ENCODE data around the gene RBM23.

The RBM23 gene

DNA sequence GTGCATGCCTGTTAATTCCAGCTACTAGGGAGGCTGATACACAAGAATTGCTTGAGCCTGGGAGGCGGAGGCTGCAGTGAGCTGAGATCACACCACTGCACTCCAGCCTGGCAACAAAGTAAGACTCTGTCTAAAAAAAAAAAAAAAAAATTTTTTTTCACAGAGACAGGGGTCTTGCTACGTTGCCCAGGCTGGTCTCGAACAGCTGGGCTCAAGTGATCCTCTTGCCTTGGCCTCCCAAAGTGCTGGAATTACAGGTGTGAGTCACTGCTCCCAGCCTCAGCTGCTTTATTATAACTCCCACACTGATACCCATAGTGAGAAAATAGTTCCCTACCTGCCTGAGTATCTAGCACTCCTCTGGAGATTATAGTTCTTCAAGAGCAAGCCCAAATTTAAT is 26.7 kb upstream of the RBM23 start:
- Histone ChIP-seq H3K27ac (replicated peaks; ENCODE audit: low read length) (no peak overlapping the region), H2BK5ac (ENCODE audit: low read length) (no peak overlapping the region), H2AFZ (ENCODE audit: low read length) (no peak overlapping the region), H3K4me2 (ENCODE audit: insufficient read depth, low read length, poor library complexity, severe bottlenecking) (no peak overlapping the region), H4K8ac (ENCODE audit: low read depth, low read length) (no peak overlapping the region), H3K14ac (ENCODE audit: low read length) (no peak overlapping the region), H2AK5ac (ENCODE audit: low read depth, low read length) (no peak overlapping the region), H3K27me3 (ENCODE audit: control insufficient read depth in 3 of 3, insufficient read depth in 3 of 3, low read depth in 1 of 3, low read length in 3 of 3) (no peaks in the 10 kb centered on the region), H2BK12ac (ENCODE audit: low read length) (no peak overlapping the region), H3K4me1 (ENCODE audit: control insufficient read depth in 2 of 2, insufficient read depth in 1 of 2, low read depth in 1 of 2, low read length in 2 of 2) (no peaks in the 10 kb centered on the region), H2BK120ac (ENCODE audit: low read depth, low read length) (no peak overlapping the region), H3K79me1 (ENCODE audit: low read depth, low read length) (no peaks in the 10 kb centered on the region), H3K9me3 (replicated peaks in 1 of 2; ENCODE audit: control insufficient read depth in 2 of 2, insufficient read depth in 1 of 2, low read depth in 1 of 2, low read length in 2 of 2) (no peaks in the 10 kb centered on the region), H3K9ac (ENCODE audit: low read depth, low read length, poor library complexity) (no peak overlapping the region), H3K36me3 (replicated peaks in 1 of 2; ENCODE audit: control insufficient read depth in 2 of 2, insufficient read depth in 2 of 2, low read length in 2 of 2) (peaks cover 22 to 79% of the 10 kb centered on the region in 2 donors), H4K91ac (ENCODE audit: low read depth, low read length, poor library complexity) (no peak overlapping the region), H2BK15ac (ENCODE audit: low read length) (no peak overlapping the region), H3K23ac (ENCODE audit: low read depth, low read length, poor library complexity) (no peak overlapping the region), H3K4ac (ENCODE audit: low read length) (no peak overlapping the region), H3K4me3 (ENCODE audit: low read length in 2 of 2) (no peak overlapping the region), H3K18ac (ENCODE audit: low read length) (no peak overlapping the region)
- DNase-seq (ENCODE audit: low spot score) = no peak
- no CpG with 5 or more reads among the region's 3 CpGs for WGBS, 2 donors (ENCODE audit: extremely low coverage in 2 of 2, insufficient read length in 2 of 2, insufficient replicate concordance in 1 of 2)

DNA sequence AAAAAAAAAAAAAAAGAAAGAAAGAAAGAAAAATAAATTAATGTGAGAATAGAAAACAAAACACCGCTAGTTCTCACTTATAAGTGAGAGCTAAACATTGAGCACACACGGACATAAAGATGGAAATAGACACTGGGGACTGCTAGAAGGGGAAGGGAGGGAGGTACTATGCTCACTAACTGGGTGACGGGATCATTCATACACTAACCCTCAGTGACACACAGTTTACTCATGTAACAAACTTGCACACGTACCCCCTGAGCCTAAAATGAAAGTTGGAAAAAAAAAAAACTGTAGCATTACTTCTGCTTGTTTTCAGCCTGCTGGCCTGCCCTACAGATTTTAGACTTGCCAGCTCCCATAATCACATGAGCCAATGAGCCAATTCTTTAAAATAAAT is 20.7 kb upstream of the RBM23 start:
- Histone ChIP-seq H4K91ac (ENCODE audit: low read depth, low read length, poor library complexity) (no peak overlapping the region), H3K27me3 (ENCODE audit: control insufficient read depth in 3 of 3, insufficient read depth in 3 of 3, low read depth in 1 of 3, low read length in 3 of 3) (no peaks in the 10 kb centered on the region), H3K23ac (ENCODE audit: low read depth, low read length, poor library complexity) (no peak overlapping the region), H2AFZ (ENCODE audit: low read length) (no peak overlapping the region), H2BK15ac (ENCODE audit: low read length) (no peak overlapping the region), H3K4ac (ENCODE audit: low read length) (no peak overlapping the region), H3K79me1 (ENCODE audit: low read depth, low read length) (no peaks in the 10 kb centered on the region), H3K4me2 (ENCODE audit: insufficient read depth, low read length, poor library complexity, severe bottlenecking) (no peak overlapping the region), H2BK120ac (ENCODE audit: low read depth, low read length) (no peak overlapping the region), H3K18ac (ENCODE audit: low read length) (no peak overlapping the region), H2AK5ac (ENCODE audit: low read depth, low read length) (no peak overlapping the region), H3K36me3 (replicated peaks in 1 of 2; ENCODE audit: control insufficient read depth in 2 of 2, insufficient read depth in 2 of 2, low read length in 2 of 2) (peaks cover 3 to 57% of the 10 kb centered on the region in 2 donors), H3K9me3 (replicated peaks in 1 of 2; ENCODE audit: control insufficient read depth in 2 of 2, insufficient read depth in 1 of 2, low read depth in 1 of 2, low read length in 2 of 2) (no peaks in the 10 kb centered on the region), H4K8ac (ENCODE audit: low read depth, low read length) (no peak overlapping the region), H2BK5ac (ENCODE audit: low read length) (no peak overlapping the region), H3K4me1 (ENCODE audit: control insufficient read depth in 2 of 2, insufficient read depth in 1 of 2, low read depth in 1 of 2, low read length in 2 of 2) (no peaks in the 10 kb centered on the region), H3K4me3 (ENCODE audit: low read length in 2 of 2) (no peak overlapping the region), H2BK12ac (ENCODE audit: low read length) (no peak overlapping the region), H3K14ac (ENCODE audit: low read length) (no peak overlapping the region), H3K27ac (replicated peaks; ENCODE audit: low read length) (no peak overlapping the region), H3K9ac (ENCODE audit: low read depth, low read length, poor library complexity) (no peak overlapping the region)
- DNase-seq (ENCODE audit: low spot score) = no peak
- no CpG with 5 or more reads among the region's 4 CpGs for whole genome bisulfite sequencing, 2 donors (ENCODE audit: extremely low coverage in 2 of 2, insufficient read length in 2 of 2, insufficient replicate concordance in 1 of 2)

DNA sequence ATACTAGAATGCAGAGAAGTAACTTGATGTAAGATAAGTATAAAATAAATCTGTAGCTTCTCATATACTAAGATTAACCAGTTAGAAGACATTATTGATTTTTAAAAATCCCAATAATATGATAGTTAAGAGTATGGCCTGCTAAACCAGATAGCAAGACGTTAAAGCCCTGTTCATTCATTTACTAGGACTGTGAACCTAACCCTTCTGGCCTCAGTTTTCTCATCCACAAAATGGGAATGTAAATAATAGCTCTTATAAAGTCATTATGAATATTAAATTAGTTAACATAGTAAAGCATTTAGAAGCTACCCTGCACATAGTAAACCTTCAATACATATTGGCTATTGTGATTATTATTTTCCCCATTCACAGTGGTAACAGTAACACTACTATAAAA is 16.2 kb upstream of the RBM23 start:
- no CpG with 5 or more reads among the region's 1 CpG for WGBS, 2 donors (ENCODE audit: extremely low coverage in 2 of 2, insufficient read length in 2 of 2, insufficient replicate concordance in 1 of 2)
- H3K4me2 ChIP-seq (ENCODE audit: insufficient read depth, low read length, poor library complexity, severe bottlenecking) = no peak overlapping the region
- no peak overlapping the region for H4K91ac ChIP-seq (ENCODE audit: low read depth, low read length, poor library complexity)
- no peaks in the 10 kb centered on the region for H3K27me3 ChIP-seq (ENCODE audit: control insufficient read depth in 3 of 3, insufficient read depth in 3 of 3, low read depth in 1 of 3, low read length in 3 of 3)
- H2BK120ac ChIP-seq (ENCODE audit: low read depth, low read length) = no peak overlapping the region
- H3K4ac ChIP-seq (ENCODE audit: low read length) = no peak overlapping the region
- no peak overlapping the region for H3K4me3 ChIP-seq (ENCODE audit: low read length in 2 of 2)
- H3K23ac ChIP-seq (ENCODE audit: low read depth, low read length, poor library complexity) = no peak overlapping the region
- H3K9ac ChIP-seq (ENCODE audit: low read depth, low read length, poor library complexity) = no peak overlapping the region
- H3K14ac ChIP-seq (ENCODE audit: low read length) = no peak overlapping the region
- no peak overlapping the region for H2BK12ac ChIP-seq (ENCODE audit: low read length)
- no peak overlapping the region for H3K18ac ChIP-seq (ENCODE audit: low read length)
- no peaks in the 10 kb centered on the region for H3K4me1 ChIP-seq (ENCODE audit: control insufficient read depth in 2 of 2, insufficient read depth in 1 of 2, low read depth in 1 of 2, low read length in 2 of 2)
- H3K9me3 ChIP-seq (replicated peaks in 1 of 2; ENCODE audit: control insufficient read depth in 2 of 2, insufficient read depth in 1 of 2, low read depth in 1 of 2, low read length in 2 of 2) = no peaks in the 10 kb centered on the region
- H3K79me1 ChIP-seq (ENCODE audit: low read depth, low read length) = no peaks in the 10 kb centered on the region
- H3K36me3 ChIP-seq (replicated peaks in 1 of 2; ENCODE audit: control insufficient read depth in 2 of 2, insufficient read depth in 2 of 2, low read length in 2 of 2) = peaks cover 0 to 30% of the 10 kb centered on the region in 2 donors
- H4K8ac ChIP-seq (ENCODE audit: low read depth, low read length) = no peak overlapping the region
- no peak overlapping the region for H2BK15ac ChIP-seq (ENCODE audit: low read length)
- no peak overlapping the region for H2AK5ac ChIP-seq (ENCODE audit: low read depth, low read length)
- no peak overlapping the region for H3K27ac ChIP-seq (replicated peaks; ENCODE audit: low read length)
- no peak for DNase-seq (ENCODE audit: low spot score)
- H2BK5ac ChIP-seq (ENCODE audit: low read length) = no peak overlapping the region
- no peak overlapping the region for H2AFZ ChIP-seq (ENCODE audit: low read length)

DNA sequence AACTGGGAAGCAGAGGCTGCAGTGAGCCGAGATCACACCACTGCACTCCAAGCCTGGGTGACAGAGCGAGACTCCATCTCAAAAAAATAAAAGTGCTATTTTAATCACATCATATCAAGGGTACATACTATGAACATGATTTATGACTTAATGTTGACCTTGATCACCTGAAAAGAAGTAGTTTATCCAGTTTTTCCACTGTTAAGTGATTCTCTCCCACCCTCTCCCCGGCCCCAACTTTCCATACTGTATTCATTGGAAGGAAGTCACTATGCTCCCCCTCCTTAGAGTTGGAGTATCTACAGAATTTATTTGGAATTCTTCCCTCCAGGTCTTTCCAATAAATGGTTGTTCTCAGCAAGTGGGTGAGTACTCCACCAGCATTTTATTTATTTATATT is 13.2 kb upstream of the RBM23 start:
- H3K9me3 ChIP-seq (replicated peaks in 1 of 2; ENCODE audit: control insufficient read depth in 2 of 2, insufficient read depth in 1 of 2, low read depth in 1 of 2, low read length in 2 of 2) = no peaks in the 10 kb centered on the region
- H2BK5ac ChIP-seq (ENCODE audit: low read length) = no peak overlapping the region
- no peak overlapping the region for H3K14ac ChIP-seq (ENCODE audit: low read length)
- no CpG with 5 or more reads among the region's 3 CpGs for WGBS, 2 donors (ENCODE audit: extremely low coverage in 2 of 2, insufficient read length in 2 of 2, insufficient replicate concordance in 1 of 2)
- no peak overlapping the region for H3K9ac ChIP-seq (ENCODE audit: low read depth, low read length, poor library complexity)
- H3K4me3 ChIP-seq (ENCODE audit: low read length in 2 of 2) = no peak overlapping the region
- no peak overlapping the region for H2BK120ac ChIP-seq (ENCODE audit: low read depth, low read length)
- no peak overlapping the region for H4K91ac ChIP-seq (ENCODE audit: low read depth, low read length, poor library complexity)
- no peaks in the 10 kb centered on the region for H3K79me1 ChIP-seq (ENCODE audit: low read depth, low read length)
- no peak overlapping the region for H2BK12ac ChIP-seq (ENCODE audit: low read length)
- H3K23ac ChIP-seq (ENCODE audit: low read depth, low read length, poor library complexity) = no peak overlapping the region
- no peak overlapping the region for H3K4me2 ChIP-seq (ENCODE audit: insufficient read depth, low read length, poor library complexity, severe bottlenecking)
- peaks cover 3 to 22% of the 10 kb centered on the region in 2 donors for H3K36me3 ChIP-seq (replicated peaks in 1 of 2; ENCODE audit: control insufficient read depth in 2 of 2, insufficient read depth in 2 of 2, low read length in 2 of 2)
- H3K4ac ChIP-seq (ENCODE audit: low read length) = no peak overlapping the region
- H3K27ac ChIP-seq (replicated peaks; ENCODE audit: low read length) = no peak overlapping the region
- H2AK5ac ChIP-seq (ENCODE audit: low read depth, low read length) = no peak overlapping the region
- no peak overlapping the region for H3K18ac ChIP-seq (ENCODE audit: low read length)
- no peak for DNase-seq (ENCODE audit: low spot score)
- H4K8ac ChIP-seq (ENCODE audit: low read depth, low read length) = no peak overlapping the region
- no peak overlapping the region for H2BK15ac ChIP-seq (ENCODE audit: low read length)
- no peak overlapping the region for H2AFZ ChIP-seq (ENCODE audit: low read length)
- no peaks in the 10 kb centered on the region for H3K27me3 ChIP-seq (ENCODE audit: control insufficient read depth in 3 of 3, insufficient read depth in 3 of 3, low read depth in 1 of 3, low read length in 3 of 3)
- peaks cover 5 to 6% of the 10 kb centered on the region in 2 donors for H3K4me1 ChIP-seq (ENCODE audit: control insufficient read depth in 2 of 2, insufficient read depth in 1 of 2, low read depth in 1 of 2, low read length in 2 of 2)
